Keratinocyte (primary cell): ENCODE measurements around the gene CCDC60. TPM values are rescaled to one million over a fixed set of nuclear protein-coding genes. Genes with fewer than 3 reads are reported as not detected.

ENCODE experiments used
- DNase-seq: peaks from one replicate; pipeline ENCODE4 v3.0.0-alpha.2; 2011; ENCODE audit warnings: low read depth, missing footprints, low spot score
- FAIRE-seq: peaks from 2 replicates; lab custom pipeline; 2011; peaks lifted over from hg19 to GRCh38; lab: Jason Lieb, UNC
- H2AFZ ChIP-seq: 2 replicates; pipeline ENCODE4 v1.6.0; 2012; ENCODE audit warnings: low read length, control low read depth, inconsistent platforms; ENCODE audit not compliant: control insufficient read depth
- H3K27ac ChIP-seq: 2 replicates; pipeline ENCODE4 v1.5.1; 2011; ENCODE audit warnings: low read length; ENCODE audit not compliant: control insufficient read depth, insufficient read depth
- H3K27me3 ChIP-seq: 3 replicates; pipeline ENCODE4 v1.6.0; 2011; ENCODE audit warnings: low read length; ENCODE audit not compliant: control insufficient read depth, insufficient read depth; ENCODE audit errors: extremely low read depth
- H3K36me3 ChIP-seq, 2 experiments: 2 replicates in 1 of 2; 3 replicates in 1 of 2; pipeline ENCODE4 v1.5.1; 2011; ENCODE audit warnings: low read length in 2 of 2, mild to moderate bottlenecking in 1 of 2; ENCODE audit not compliant: control insufficient read depth in 2 of 2, insufficient read depth in 2 of 2; ENCODE audit errors: extremely low read depth in 1 of 2
- H3K4me1 ChIP-seq: 3 replicates; pipeline ENCODE4 v1.5.1; 2011; ENCODE audit warnings: low read length; ENCODE audit not compliant: control insufficient read depth, insufficient read depth; ENCODE audit errors: extremely low read depth
- H3K4me2 ChIP-seq: 3 replicates; pipeline ENCODE4 v1.6.0; 2011; ENCODE audit warnings: low read depth, low read length; ENCODE audit not compliant: control insufficient read depth, insufficient read depth; ENCODE audit errors: extremely low read depth
- H3K4me3 ChIP-seq, 3 experiments: fragments of 200-600 bp in 1 of 3; sonication (generic) in 1 of 3; 2 replicates in 2 of 3; 3 replicates in 1 of 3; pipeline ENCODE4 v1.5.1; 2011 to 2016; ENCODE audit warnings: low read length in 3 of 3, mild to moderate bottlenecking in 3 of 3, control low read depth in 2 of 3, inconsistent platforms in 1 of 3, low read depth in 1 of 3, mixed read lengths in 1 of 3, mixed run types in 1 of 3, moderate library complexity in 1 of 3; ENCODE audit not compliant: control insufficient read depth in 2 of 3, insufficient read depth in 2 of 3; ENCODE audit errors: extremely low read depth in 1 of 3
- H3K79me2 ChIP-seq: 2 replicates; pipeline ENCODE4 v1.6.0; 2012; ENCODE audit warnings: low read length; ENCODE audit not compliant: control insufficient read depth, insufficient read depth
- H3K9ac ChIP-seq: 3 replicates; pipeline ENCODE4 v1.6.0; 2011; ENCODE audit warnings: low read length; ENCODE audit not compliant: control insufficient read depth, insufficient read depth; ENCODE audit errors: extremely low read depth
- H3K9me1 ChIP-seq: 3 replicates; pipeline ENCODE4 v1.6.0; 2011; ENCODE audit warnings: low read length; ENCODE audit not compliant: control insufficient read depth, insufficient read depth; ENCODE audit errors: extremely low read depth
- H3K9me3 ChIP-seq: 2 replicates; pipeline ENCODE4 v1.5.1; 2012; ENCODE audit warnings: low read depth, low read length; ENCODE audit not compliant: control insufficient read depth
- H4K20me1 ChIP-seq: 3 replicates; pipeline ENCODE4 v1.6.0; 2011; ENCODE audit warnings: low read length; ENCODE audit not compliant: control insufficient read depth, insufficient read depth; ENCODE audit errors: extremely low read depth
- EZH2 ChIP-seq: IDR thresholded peaks from one replicate; pipeline ENCODE4 v1.6.1; 2012; ENCODE audit warnings: inconsistent platforms, mild to moderate bottlenecking, low read length, moderate library complexity
- dilution Hi-C: fragments of 300-500 bp; cut with MboI; formaldehyde crosslinking; loops from one replicate; pipeline ENCODE4 v1.7.0; 2020; ENCODE audit warnings: low sequenced_read_pairs; ENCODE audit not compliant: extremely low pct_ligation_motif_present
- polyA plus RNA-seq, 5 experiments: library from polyadenylated mRNA; depleted of rRNA in 3 of 5; stranded (reverse) in 3 of 5; stranded (forward) in 1 of 5; unstranded in 1 of 5; fragments of >200 nt; gene quantifications; 1 replicate in 1 of 5; 2 replicates in 3 of 5; 3 replicates in 1 of 5; pipeline versions ENCODE4 v1.2.1 to v1.2.3, GENCODE V29; 2011 to 2012; ENCODE audit warnings: missing spikeins in 2 of 5, low read depth in 1 of 5, low replicate concordance in 1 of 5
- TF ChIP-seq, protein P1 (sequence below), 3 experiments: IDR thresholded peaks in 1 of 3; conservative IDR thresholded peaks in 1 of 3; optimal IDR thresholded peaks in 1 of 3; 2 replicates in 2 of 3; 3 replicates in 1 of 3; pipeline versions ENCODE3 to v1.5.1; 2011; ENCODE audit warnings: low read length in 3 of 3, mild to moderate bottlenecking in 3 of 3, moderate library complexity in 2 of 3, control low read depth in 1 of 3, inconsistent platforms in 1 of 3; ENCODE audit not compliant: insufficient read depth in 2 of 3; ENCODE audit errors: extremely low read depth in 1 of 3

Gene CCDC60
- polyA plus RNA-seq, 1 donor (not counting 4 experiments of a cell fraction or from before 2014, with no cell fraction given), result 0.09 TPM

DNA sequence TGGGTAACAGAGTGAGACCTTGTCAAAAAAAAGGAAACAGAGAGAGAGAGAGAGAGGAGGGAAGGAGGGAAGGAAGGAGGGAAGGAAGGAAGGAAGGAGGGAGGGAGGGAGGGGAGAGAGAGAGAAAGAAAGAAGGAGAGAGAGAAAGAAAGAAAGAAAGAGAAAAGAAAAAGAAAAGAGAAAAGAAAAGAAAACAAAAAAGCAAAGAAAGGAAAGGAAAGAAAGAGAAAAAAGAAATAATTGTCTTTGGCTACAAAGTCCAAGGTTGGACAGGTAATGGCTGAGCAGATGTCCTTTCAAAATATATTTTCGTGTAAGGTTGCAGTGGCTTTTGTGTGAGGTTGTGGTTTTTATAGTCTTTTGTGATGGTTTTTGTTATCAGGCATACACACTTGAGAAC lies 21.6 kb upstream of the CCDC60 start:
- no peak for FAIRE-seq
- no peaks in the 10 kb centered on the region for H3K9me1 ChIP-seq

DNA sequence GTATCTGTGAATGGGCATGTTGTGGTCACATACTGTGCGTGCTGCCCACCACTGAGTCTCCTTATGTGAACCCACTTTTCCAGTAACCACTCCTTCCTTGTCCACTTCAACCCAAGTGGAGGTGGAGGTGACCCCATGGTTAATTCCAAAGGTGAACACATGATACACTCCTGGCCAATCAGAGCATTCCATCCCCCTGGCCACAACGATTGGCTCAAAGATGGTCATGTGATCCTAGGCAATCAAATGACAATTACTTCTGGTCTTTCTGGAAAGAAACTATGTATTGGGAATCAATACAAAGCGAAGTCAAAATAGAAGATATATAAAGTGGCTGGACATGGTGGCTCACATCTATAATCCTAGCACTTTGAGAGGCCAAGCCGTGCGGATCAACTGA lies 20.2 kb upstream of the CCDC60 start:
- Histone ChIP-seq H3K4me2 (no peak overlapping the region), H3K27ac (no peak overlapping the region), H3K9me3 (no peaks in the 10 kb centered on the region), H3K27me3 (no peaks in the 10 kb centered on the region), H3K36me3 (no peaks in the 10 kb centered on the region), H3K79me2 (no peaks in the 10 kb centered on the region), H3K9me1 (no peaks in the 10 kb centered on the region), H2AFZ (no peak overlapping the region), H3K9ac (no peak overlapping the region), H3K4me1 (no peaks in the 10 kb centered on the region), H3K4me3 (no peak overlapping the region), H4K20me1 (no peaks in the 10 kb centered on the region)
- TF ChIP-seq, protein P1, sequence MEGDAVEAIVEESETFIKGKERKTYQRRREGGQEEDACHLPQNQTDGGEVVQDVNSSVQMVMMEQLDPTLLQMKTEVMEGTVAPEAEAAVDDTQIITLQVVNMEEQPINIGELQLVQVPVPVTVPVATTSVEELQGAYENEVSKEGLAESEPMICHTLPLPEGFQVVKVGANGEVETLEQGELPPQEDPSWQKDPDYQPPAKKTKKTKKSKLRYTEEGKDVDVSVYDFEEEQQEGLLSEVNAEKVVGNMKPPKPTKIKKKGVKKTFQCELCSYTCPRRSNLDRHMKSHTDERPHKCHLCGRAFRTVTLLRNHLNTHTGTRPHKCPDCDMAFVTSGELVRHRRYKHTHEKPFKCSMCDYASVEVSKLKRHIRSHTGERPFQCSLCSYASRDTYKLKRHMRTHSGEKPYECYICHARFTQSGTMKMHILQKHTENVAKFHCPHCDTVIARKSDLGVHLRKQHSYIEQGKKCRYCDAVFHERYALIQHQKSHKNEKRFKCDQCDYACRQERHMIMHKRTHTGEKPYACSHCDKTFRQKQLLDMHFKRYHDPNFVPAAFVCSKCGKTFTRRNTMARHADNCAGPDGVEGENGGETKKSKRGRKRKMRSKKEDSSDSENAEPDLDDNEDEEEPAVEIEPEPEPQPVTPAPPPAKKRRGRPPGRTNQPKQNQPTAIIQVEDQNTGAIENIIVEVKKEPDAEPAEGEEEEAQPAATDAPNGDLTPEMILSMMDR (optimal IDR thresholded peaks at IDR 0.05 in 1 of 3, IDR thresholded peaks at IDR 0.05 in 1 of 3, conservative IDR thresholded peaks at IDR 0.05 in 1 of 3; ENCODE audit: extremely low read depth in 1 of 3, insufficient read depth in 2 of 3, low read length in 3 of 3), result no peak
- no peak for TF ChIP-seq EZH2
- dilution Hi-C loops, result no loop called here
- FAIRE-seq (no peak), DNase-seq (no peak)

More for the DNA sequence above, 21.6 kb upstream of the CCDC60 start:
- Histone ChIP-seq H3K4me2 (no peak overlapping the region), H3K79me2 (no peaks in the 10 kb centered on the region), H3K27ac (no peak overlapping the region), H3K4me1 (no peaks in the 10 kb centered on the region), H3K9me3 (no peaks in the 10 kb centered on the region), H3K36me3 (no peaks in the 10 kb centered on the region), H3K4me3 (no peak overlapping the region), H3K27me3 (no peaks in the 10 kb centered on the region), H2AFZ (no peak overlapping the region), H3K9ac (no peak overlapping the region), H4K20me1 (no peaks in the 10 kb centered on the region)
- TF ChIP-seq EZH2, result no peak
- TF ChIP-seq, protein P1 (optimal IDR thresholded peaks at IDR 0.05 in 1 of 3, IDR thresholded peaks at IDR 0.05 in 1 of 3, conservative IDR thresholded peaks at IDR 0.05 in 1 of 3; ENCODE audit: extremely low read depth in 1 of 3, insufficient read depth in 2 of 3, low read length in 3 of 3), result no peak
- no peak for DNase-seq
- dilution Hi-C loops, result no loop called here
